CD4-positive, CD25-positive, alpha-beta regulatory T cell (primary cell): ENCODE data around the gene SAPCD2. TPM values are rescaled to one million over a fixed set of nuclear protein-coding genes. Genes with fewer than 3 reads are reported as not detected.
A peak's percentile ranks its signal among the peaks of the same experiment; 100 is the strongest.

Experiments used
- ATAC-seq, 2 donors: fragments of 150-1000 bp; cut with Tn5 transposase; one replicate each; pipeline ENCODE4 v1.10.0; 2021; ENCODE audit warnings: low read depth in 2 of 2, moderate number of reproducible peaks in 2 of 2, moderate library complexity in 1 of 2
- DNase-seq, 3 donors: peaks; one replicate each; pipeline versions ENCODE4 v3.0.0 to v3.0.0-alpha.2; 2012 to 2022; ENCODE audit warnings: mixed read lengths in 1 of 3
- H3K27ac ChIP-seq: one replicate; pipeline ENCODE4 v1.7.0; 2013; ENCODE audit warnings: mild to moderate bottlenecking, low read length; ENCODE audit not compliant: insufficient read depth, poor library complexity, severe bottlenecking
- H3K27me3 ChIP-seq: one replicate; pipeline ENCODE4 v1.7.0; 2013; ENCODE audit warnings: low read length; ENCODE audit not compliant: control insufficient read depth, insufficient read depth
- H3K36me3 ChIP-seq: one replicate; pipeline ENCODE4 v1.7.0; 2013; ENCODE audit warnings: mild to moderate bottlenecking, low read length, moderate library complexity; ENCODE audit not compliant: control insufficient read depth, insufficient read depth
- H3K4me1 ChIP-seq: 2 replicates; pipeline ENCODE4 v1.7.0; 2013; ENCODE audit warnings: mild to moderate bottlenecking, low read length; ENCODE audit not compliant: insufficient read depth, control insufficient read depth, poor library complexity, severe bottlenecking
- H3K4me3 ChIP-seq: one replicate; pipeline ENCODE4 v1.7.0; 2013; ENCODE audit warnings: low read depth, mild to moderate bottlenecking, low read length, moderate library complexity
- H3K9me3 ChIP-seq, 2 experiments: 1 replicate in 1 of 2; 2 replicates in 1 of 2; pipeline ENCODE4 v1.7.0; 2013; ENCODE audit warnings: low read length in 2 of 2, mild to moderate bottlenecking in 1 of 2, moderate library complexity in 1 of 2; ENCODE audit not compliant: control insufficient read depth in 2 of 2
- H3K27ac Mint-ChIP-seq, 3 donors: one replicate each; pipeline ENCODE4 v1.8.0; 2020 to 2022; ENCODE audit warnings: mild to moderate bottlenecking in 3 of 3, mixed read lengths in 3 of 3, moderate library complexity in 2 of 3
- H3K27me3 Mint-ChIP-seq: one replicate; pipeline ENCODE4 v1.8.0; 2022; ENCODE audit warnings: mild to moderate bottlenecking, mixed read lengths
- H3K36me3 Mint-ChIP-seq: one replicate; pipeline ENCODE4 v1.8.0; 2020; ENCODE audit warnings: mixed read lengths
- H3K4me1 Mint-ChIP-seq, 4 donors: one replicate each; pipeline ENCODE4 v1.8.0; 2020 to 2022; ENCODE audit warnings: mixed read lengths in 4 of 4, mild to moderate bottlenecking in 1 of 4
- H3K4me3 Mint-ChIP-seq, 4 donors: one replicate each; pipeline ENCODE4 v1.8.0; 2020 to 2022; ENCODE audit warnings: mild to moderate bottlenecking in 4 of 4, mixed read lengths in 4 of 4, moderate library complexity in 3 of 4
- H3K9me3 Mint-ChIP-seq, 7 donors: one replicate each; pipeline ENCODE4 v1.8.0; 2020 to 2022; ENCODE audit warnings: mixed read lengths in 7 of 7, mild to moderate bottlenecking in 3 of 7, moderate library complexity in 2 of 7
- polyA plus RNA-seq, 4 donors: library from polyadenylated mRNA; unstranded; fragments of 300-500 nt; fragmentation: Illumina TruSeq; gene quantifications; one replicate each; pipeline ENCODE4 v1.2.3, GENCODE V29; 2021
- total RNA-seq: library from RNA; stranded (reverse); gene quantifications from one replicate; pipeline ENCODE4 v1.2.3, GENCODE V29; 2022

SAPCD2 gene
- total and polyA plus RNA-seq, 5 donors from 2014 or later, result 0.09 to 1.2 (median 0.19) TPM

- peaks cover 4% of the 10 kb centered on the region for H3K27me3 Mint-ChIP-seq
- DNase-seq (no peak), ATAC-seq (no peak)
- no peaks in the 10 kb centered on the region for H3K9me3 ChIP-seq
- H3K36me3 ChIP-seq, result no peaks in the 10 kb centered on the region
- no peak overlapping the region for H3K27ac Mint-ChIP-seq
- H3K4me1 Mint-ChIP-seq, result peaks cover 4 to 23% (median 12%) of the 10 kb centered on the region in 4 donors
- H3K36me3 Mint-ChIP-seq, result no peaks in the 10 kb centered on the region
- H3K27ac ChIP-seq, result no peak overlapping the region
- no peaks in the 10 kb centered on the region for H3K27me3 ChIP-seq
- no peak overlapping the region for H3K4me3 ChIP-seq
- H3K9me3 Mint-ChIP-seq, result peaks cover 0 to 1% (median 0%) of the 10 kb centered on the region in 7 donors
- peaks cover 31% of the 10 kb centered on the region for H3K4me1 ChIP-seq
- peak overlapping the region in 3 of 4 donors; percentile 32 to 62 (median 39) for H3K4me3 Mint-ChIP-seq
Observed at GRCh38 chr9:137068539-137069507, 1.5 kb downstream of the SAPCD2 start.

GRCh38 chr9:137067860-137068538, 2.4 kb downstream of the SAPCD2 start:
- H3K9me3 Mint-ChIP-seq, result peaks cover 0 to 1% (median 0%) of the 10 kb centered on the region in 7 donors
- ATAC-seq, result peak; percentile 57 to 64
- H3K4me3 Mint-ChIP-seq, result peak overlapping the region; percentile 59 to 86 (median 80)

GRCh38 chr9:137066096-137066861, 4.1 kb downstream of the SAPCD2 start:
- no peak overlapping the region for H3K27ac ChIP-seq
- Mint-ChIP-seq H3K4me1 (peaks cover 4 to 19% (median 10%) of the 10 kb centered on the region in 4 donors), H3K4me3 (no peak overlapping the region), H3K27ac (no peak overlapping the region), H3K9me3 (peaks cover 0 to 1% (median 0%) of the 10 kb centered on the region in 7 donors), H3K27me3 (peaks cover 4% of the 10 kb centered on the region), H3K36me3 (no peaks in the 10 kb centered on the region)
- no peak for DNase-seq
- no peaks in the 10 kb centered on the region for H3K9me3 ChIP-seq
- peaks cover 31% of the 10 kb centered on the region for H3K4me1 ChIP-seq
- no peaks in the 10 kb centered on the region for H3K36me3 ChIP-seq
- no peak for ATAC-seq
- no peak overlapping the region for H3K4me3 ChIP-seq
- no peaks in the 10 kb centered on the region for H3K27me3 ChIP-seq

More at GRCh38 chr9:137067860-137068538, 2.4 kb downstream of the SAPCD2 start:
- Mint-ChIP-seq H3K27me3 (peaks cover 4% of the 10 kb centered on the region), H3K36me3 (no peaks in the 10 kb centered on the region), H3K27ac (peak overlapping the region; percentile 26 to 86 (median 85)), H3K4me1 (peaks cover 4 to 23% (median 11%) of the 10 kb centered on the region in 4 donors)
- H3K9me3 ChIP-seq, result no peaks in the 10 kb centered on the region
- H3K4me3 ChIP-seq, result no peak overlapping the region
- H3K27ac ChIP-seq, result peak overlapping the region; percentile 34
- H3K27me3 ChIP-seq, result no peaks in the 10 kb centered on the region
- peak; percentile 75 to 93 (median 85) for DNase-seq
- H3K4me1 ChIP-seq, result peaks cover 31% of the 10 kb centered on the region
- H3K36me3 ChIP-seq, result no peaks in the 10 kb centered on the region

GRCh38 chr9:137065336-137065967, 4.9 kb downstream of the SAPCD2 start:
- no peak overlapping the region for H3K4me3 ChIP-seq
- H3K36me3 Mint-ChIP-seq, result no peaks in the 10 kb centered on the region
- H3K36me3 ChIP-seq, result no peaks in the 10 kb centered on the region
- H3K4me1 ChIP-seq, result peaks cover 23% of the 10 kb centered on the region
- peaks cover 0 to 1% (median 0%) of the 10 kb centered on the region in 7 donors for H3K9me3 Mint-ChIP-seq
- no peak for DNase-seq
- H3K4me1 Mint-ChIP-seq, result peaks cover 4 to 12% (median 7%) of the 10 kb centered on the region in 4 donors
- no peaks in the 10 kb centered on the region for H3K27me3 ChIP-seq
- no peak for ATAC-seq
- H3K9me3 ChIP-seq, result no peaks in the 10 kb centered on the region
- H3K4me3 Mint-ChIP-seq, result no peak overlapping the region
- no peak overlapping the region for H3K27ac ChIP-seq
- no peak overlapping the region for H3K27ac Mint-ChIP-seq
- H3K27me3 Mint-ChIP-seq, result peaks cover 4% of the 10 kb centered on the region

- ATAC-seq, result no peak
- no peak overlapping the region for H3K27ac Mint-ChIP-seq
- H3K4me1 ChIP-seq, result peaks cover 21% of the 10 kb centered on the region
- no peak overlapping the region for H3K27ac ChIP-seq
- H3K4me3 Mint-ChIP-seq, result no peak overlapping the region
- H3K36me3 Mint-ChIP-seq, result no peaks in the 10 kb centered on the region
- no peak for DNase-seq
- H3K27me3 Mint-ChIP-seq, result peaks cover 4% of the 10 kb centered on the region
- H3K9me3 Mint-ChIP-seq, result peaks cover 0 to 1% (median 0%) of the 10 kb centered on the region in 7 donors
- H3K27me3 ChIP-seq, result no peaks in the 10 kb centered on the region
- H3K9me3 ChIP-seq, result no peaks in the 10 kb centered on the region
- H3K36me3 ChIP-seq, result no peaks in the 10 kb centered on the region
- H3K4me1 Mint-ChIP-seq, result peaks cover 4 to 10% (median 7%) of the 10 kb centered on the region in 4 donors
- no peak overlapping the region for H3K4me3 ChIP-seq
Observed at GRCh38 chr9:137064880-137065164, 5.5 kb downstream of the SAPCD2 start.

- Histone ChIP-seq H3K36me3 (no peaks in the 10 kb centered on the region), H3K27me3 (no peaks in the 10 kb centered on the region), H3K27ac (no peak overlapping the region), H3K9me3 (no peaks in the 10 kb centered on the region), H3K4me3 (no peak overlapping the region), H3K4me1 (peaks cover 15% of the 10 kb centered on the region)
- Mint-ChIP-seq H3K4me3 (no peak overlapping the region), H3K27me3 (peaks cover 4% of the 10 kb centered on the region), H3K4me1 (peaks cover 4 to 9% (median 7%) of the 10 kb centered on the region in 4 donors), H3K36me3 (no peaks in the 10 kb centered on the region), H3K9me3 (peaks cover 0 to 1% (median 0%) of the 10 kb centered on the region in 7 donors), H3K27ac (peak overlapping the region in 1 of 3 donors; percentile 88)
- DNase-seq, result peak in 2 of 3 donors; percentile 37 to 49
- ATAC-seq, result no peak
Observed at GRCh38 chr9:137064027-137064879, 6.1 kb downstream of the SAPCD2 start.
